GM21360 (cell line): ENCODE measurements around the gene TAF5L.
"Not testable (repeated sequence)": the region's sequence is repeated elsewhere in the genome, so short reads cannot be mapped to it uniquely, and the experiment has no call there.

ENCODE experiments used
- ATAC-seq: cut with Tn5 transposase; IDR thresholded peaks from one replicate; pipeline ENCODE4 v1.9.1; 2021; ENCODE audit warnings: mild to moderate bottlenecking, moderate library complexity; ENCODE audit not compliant: unreplicated experiment

Gene TAF5L

DNA sequence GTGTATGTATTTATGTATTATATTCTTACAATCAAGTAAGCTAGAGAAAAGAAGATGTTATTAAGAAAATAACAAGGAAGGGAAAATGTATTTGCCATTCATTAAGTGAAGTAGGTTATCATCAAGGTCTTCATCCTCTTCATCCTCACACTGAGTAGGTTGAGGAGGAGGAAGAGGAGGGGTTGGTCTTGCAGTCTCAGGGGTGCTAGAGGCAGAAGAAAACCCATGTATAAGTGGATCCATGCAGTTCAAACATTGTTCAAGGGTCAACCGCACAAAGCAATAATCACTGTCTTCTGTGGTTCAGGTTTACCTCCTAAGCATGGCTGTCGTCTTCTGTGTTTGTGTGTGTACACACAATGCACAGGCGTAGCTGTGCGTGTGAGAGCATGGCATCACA lies 17.0 kb upstream of the TAF5L start:
- no peak for ATAC-seq

DNA sequence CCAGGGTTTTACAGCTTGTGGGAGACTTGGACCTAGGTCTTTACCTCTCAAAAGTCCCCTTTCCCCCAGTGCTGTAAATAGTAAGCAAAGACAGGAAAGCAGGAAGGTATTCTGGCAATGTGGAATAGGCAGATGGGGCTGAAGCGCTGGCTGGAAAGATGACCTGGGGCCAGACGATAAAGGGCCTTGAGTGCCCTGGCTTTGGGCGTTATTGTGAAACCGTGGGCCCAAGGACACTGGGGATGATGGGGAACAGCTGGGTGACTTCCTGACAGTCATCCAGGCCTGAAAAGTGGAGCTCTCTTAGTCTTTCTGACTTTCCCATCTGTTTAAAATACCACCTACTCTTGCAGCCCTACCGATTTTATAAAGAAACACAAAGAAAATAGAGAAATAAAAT lies 16.5 kb upstream of the TAF5L start:
- no peak for ATAC-seq

- no peak for ATAC-seq
Measured at GRCh38 chr1:229641306-229641705, 15.4 kb upstream of the TAF5L start.

DNA sequence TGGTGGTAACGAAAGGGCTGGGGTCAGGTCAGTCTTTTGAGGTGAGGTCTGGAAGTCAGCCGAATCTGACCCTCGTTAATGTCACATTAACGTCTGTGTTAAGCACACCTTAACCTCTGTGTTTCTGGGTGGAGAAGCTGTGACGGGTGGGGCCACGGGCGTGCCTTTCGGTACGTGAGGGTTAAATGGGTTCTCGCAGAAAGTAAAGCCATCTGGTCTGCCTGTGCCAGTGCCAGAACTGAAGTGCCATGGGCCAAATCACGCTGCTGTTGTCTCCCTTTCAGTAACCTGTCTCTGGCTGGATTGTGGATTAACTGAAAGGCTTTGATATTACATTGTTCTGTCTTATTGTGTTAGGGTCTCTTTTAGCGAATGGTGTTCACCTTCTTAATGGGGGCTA lies 14.5 kb upstream of the TAF5L start:
- no peak for ATAC-seq

- no peak for ATAC-seq
Measured at GRCh38 chr1:229637746-229638145, 11.8 kb upstream of the TAF5L start.

GRCh38 chr1:229636042-229636441 lies 10.1 kb upstream of the TAF5L start:
- no peak for ATAC-seq

- ATAC-seq = no peak
Measured at GRCh38 chr1:229631966-229632365, 6.0 kb upstream of the TAF5L start.

DNA sequence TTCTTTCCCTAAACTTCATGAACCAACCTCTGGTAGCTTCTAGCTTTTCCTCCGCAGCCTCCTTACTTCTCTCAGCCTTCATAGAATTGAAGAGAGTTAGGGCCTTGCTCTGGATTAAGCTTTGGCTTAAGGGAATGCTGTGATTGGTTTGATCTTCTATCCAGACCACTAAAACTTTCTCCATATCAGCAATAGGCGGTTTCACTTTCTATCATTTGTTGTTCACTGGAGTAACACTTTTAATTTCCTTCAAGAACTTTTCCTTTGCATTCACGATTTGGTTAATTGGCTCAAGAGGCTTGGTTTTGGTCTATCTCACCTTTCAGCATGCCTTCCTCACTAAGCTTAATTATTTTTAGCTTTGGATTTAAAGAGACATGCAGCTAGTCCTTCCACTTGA lies 5.2 kb upstream of the TAF5L start:
- ATAC-seq = no peak

DNA sequence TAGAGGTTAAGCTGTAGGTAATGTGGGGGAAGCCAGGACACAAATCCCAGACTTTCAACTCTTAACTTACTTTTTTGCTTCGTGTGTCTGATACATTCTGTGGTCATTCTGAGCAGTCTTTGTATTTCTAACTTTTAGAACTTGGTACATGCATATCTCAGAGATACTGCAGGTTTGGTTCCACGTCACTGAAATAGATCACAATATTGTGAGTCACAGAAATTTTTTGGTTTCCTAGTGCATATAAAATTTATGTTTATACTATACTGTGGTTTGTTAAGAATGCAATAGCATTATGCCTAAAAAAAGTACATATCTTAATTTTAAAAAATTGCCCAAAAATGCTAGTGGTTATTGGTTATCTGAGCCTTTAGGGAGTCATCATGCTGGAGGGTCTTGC lies 3.3 kb upstream of the TAF5L start:
- no peak for ATAC-seq

DNA sequence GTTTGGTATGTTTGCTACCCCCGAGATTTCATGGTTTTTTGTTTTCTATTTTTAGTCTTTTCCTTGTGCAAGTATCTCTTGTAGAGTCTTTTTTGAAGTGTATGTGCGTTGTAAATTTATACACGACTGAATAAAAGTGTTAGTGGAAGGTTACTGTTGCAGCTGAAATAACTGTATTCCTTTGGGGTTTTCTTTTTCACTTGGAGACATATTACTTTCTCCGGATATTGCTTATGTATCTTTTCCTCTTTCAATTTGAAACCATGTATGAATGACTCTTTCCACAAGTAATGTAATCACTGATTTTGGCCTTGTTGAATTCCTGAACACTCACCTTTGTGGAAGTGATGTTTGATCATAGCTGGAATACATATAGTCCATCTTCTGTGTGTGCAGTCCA lies 1.1 kb upstream of the TAF5L start:
- ATAC-seq = no peak

- ATAC-seq = peak; percentile 27
Measured at GRCh38 chr1:229625071-229625914, 629 bp downstream of the TAF5L start.

GRCh38 chr1:229624521-229625070 lies 1.3 kb downstream of the TAF5L start:
- ATAC-seq = no peak

DNA sequence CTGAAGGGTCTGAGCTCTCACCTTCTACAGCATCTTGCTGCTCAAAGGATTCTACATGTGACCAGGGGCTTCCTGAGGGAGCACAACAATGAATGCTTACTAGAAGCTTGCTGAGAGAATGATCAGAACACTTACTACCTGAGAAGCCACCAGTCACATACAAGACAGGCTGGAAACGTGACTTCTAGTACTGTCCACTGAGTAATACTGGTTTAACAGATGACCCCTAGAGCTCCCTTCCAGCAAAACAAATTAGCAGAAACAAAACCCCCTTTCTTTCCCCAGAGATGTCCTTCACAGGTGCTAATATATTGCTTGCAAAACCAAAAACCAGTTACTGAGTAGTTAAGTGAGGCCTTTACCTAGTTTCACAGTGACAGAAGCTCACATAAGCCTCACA lies 2.1 kb downstream of the TAF5L start:
- ATAC-seq = no peak

GRCh38 chr1:229623225-229623624 lies 2.7 kb downstream of the TAF5L start:
- no peak for ATAC-seq

DNA sequence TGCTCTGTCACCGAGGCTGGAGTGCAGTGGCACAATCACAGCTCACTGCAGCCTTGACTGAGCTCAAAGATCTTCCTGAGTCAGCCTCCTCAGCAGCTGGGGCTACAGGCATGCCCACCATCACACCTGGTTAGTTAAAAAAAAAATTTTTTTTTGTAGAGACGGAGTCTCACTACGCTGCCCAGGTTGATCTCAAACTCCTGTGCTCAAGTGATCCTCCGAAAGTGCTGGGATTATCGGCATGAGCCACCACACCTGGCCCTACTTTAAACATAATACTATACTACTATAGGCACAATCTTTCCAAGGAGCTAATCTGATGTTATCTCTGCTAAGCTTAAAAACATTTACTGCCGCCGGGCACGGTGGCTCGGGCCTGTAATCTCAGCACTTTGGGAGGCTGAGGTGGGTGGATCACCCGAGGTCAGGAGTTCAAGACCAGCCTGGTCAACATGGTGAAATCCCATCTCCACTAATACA lies 3.2 kb downstream of the TAF5L start:
- not testable (repeated sequence) for ATAC-seq

- ATAC-seq = no peak
Measured at GRCh38 chr1:229621663-229622062, 4.3 kb downstream of the TAF5L start.

DNA sequence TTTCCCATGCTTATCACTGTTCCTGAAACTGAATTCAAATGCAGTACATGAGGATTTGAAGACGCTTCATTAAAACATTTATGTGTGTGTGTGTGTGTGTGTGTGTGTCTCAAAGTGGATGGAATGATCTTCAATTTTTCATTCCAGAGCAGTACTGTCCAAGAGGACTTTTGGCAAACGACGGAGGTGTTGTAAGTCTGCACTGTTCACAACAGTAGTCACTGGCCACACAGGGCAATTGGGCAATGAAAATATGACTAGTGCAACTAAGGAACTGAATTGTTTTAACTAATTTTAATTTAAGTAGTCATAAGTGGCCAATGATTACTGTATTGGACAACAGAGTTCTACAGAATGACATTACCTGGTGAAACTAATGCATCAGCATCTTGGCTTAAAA lies 5.0 kb downstream of the TAF5L start:
- ATAC-seq = no peak

DNA sequence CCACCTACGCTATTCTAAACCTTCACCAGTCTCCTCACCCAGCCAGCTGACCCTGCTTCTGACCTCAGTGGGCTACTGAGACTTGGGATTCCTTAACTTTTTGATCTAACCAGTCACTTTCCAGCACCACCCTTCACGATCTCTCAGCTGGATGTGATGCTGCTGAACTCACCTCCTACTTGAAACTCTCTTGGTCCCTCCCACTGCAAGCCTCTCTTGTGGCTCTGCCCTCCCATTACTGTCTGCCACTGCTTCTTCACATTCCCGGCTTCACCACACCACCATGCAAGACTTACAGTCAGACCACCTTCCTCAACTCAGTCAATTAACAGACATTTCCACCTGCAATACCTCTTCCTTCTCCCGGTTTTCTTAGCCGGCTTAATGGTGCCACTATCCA lies 6.3 kb downstream of the TAF5L start:
- ATAC-seq = no peak

GRCh38 chr1:229619002-229619401 lies 6.9 kb downstream of the TAF5L start:
- ATAC-seq = no peak

DNA sequence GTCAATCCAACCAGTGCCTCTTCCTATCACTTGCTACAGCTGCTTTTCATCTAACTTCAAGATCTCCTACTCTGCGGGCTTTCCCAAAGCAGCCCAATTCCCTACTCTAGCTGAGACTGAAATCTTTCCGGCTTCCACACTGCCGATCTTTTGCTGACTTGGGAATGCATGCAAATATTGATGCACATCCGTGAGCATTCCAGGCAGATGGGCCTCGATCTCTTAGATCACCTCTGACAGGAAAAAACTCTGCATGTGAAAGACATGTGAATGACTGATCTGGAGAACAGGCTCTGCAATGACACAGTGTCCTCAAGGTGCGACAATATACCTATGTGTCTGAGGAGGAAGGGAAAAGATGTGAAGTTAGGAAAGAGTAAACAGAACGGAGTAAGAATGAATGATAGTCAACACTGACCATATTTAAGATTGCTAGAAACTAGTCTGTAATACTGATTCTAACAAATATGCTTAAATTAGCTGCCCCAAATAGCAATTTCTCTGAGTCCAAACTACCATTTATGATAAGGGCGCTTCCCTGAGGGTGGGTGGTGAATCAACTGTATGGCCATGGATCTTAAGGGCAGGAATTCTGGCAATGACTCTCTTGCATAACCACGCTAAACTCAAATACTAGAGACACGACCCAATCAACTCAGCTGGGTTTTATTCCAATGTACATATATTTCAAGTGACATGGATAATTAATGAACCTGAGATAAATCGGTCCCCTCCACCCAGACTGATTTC lies 8.4 kb downstream of the TAF5L start:
- no peak for ATAC-seq

- no peak for ATAC-seq
Measured at GRCh38 chr1:229614701-229615100, 11.2 kb downstream of the TAF5L start.

GRCh38 chr1:229613938-229614337 lies 12.0 kb downstream of the TAF5L start:
- ATAC-seq = no peak
